IMR-90 (cell line): ENCODE measurements around the gene ZSCAN25. TPM values are rescaled to one million over a fixed set of nuclear protein-coding genes. Genes with fewer than 3 reads are reported as not detected.

Experiments used
- ATAC-seq: fragments of 200-7000 bp; cut with Tn5 transposase; 2 replicates; pipeline ENCODE4 v1.9.1; 2020; ENCODE audit warnings: low read depth, mild to moderate bottlenecking, moderate library complexity
- BruUV-seq: library from RNA; stranded (reverse); fragments of 400-500 nt; replicated peaks from 2 replicates; lab custom pipeline; 2021; lab: Mats Ljungman, UMichigan
- CTCF ChIA-PET: fragments of 300-600 bp; formaldehyde crosslinking; extraction: SDS; loops from one replicate; lab custom pipeline; 2021; ENCODE audit warnings: antibody characterized with exemption; lab: Yijun Ruan, JAX
- POLR2A ChIA-PET: fragments of 300-600 bp; sonication (Branson Sonifier 250); formaldehyde crosslinking; loops from one replicate; lab custom pipeline; 2022; ENCODE audit warnings: antibody characterized with exemption; ENCODE audit not compliant: unreplicated experiment; lab: Charles Lee
- DNase-seq: peaks from one replicate; pipeline ENCODE4 v3.0.0; 2013
- H2AFZ ChIP-seq: replicated peaks from 2 replicates; pipeline ENCODE3; 2013; ENCODE audit warnings: low read length, mild to moderate bottlenecking; ENCODE audit not compliant: poor library complexity
- H2AK5ac ChIP-seq: 2 replicates; pipeline ENCODE4 v1.6.1; 2013; ENCODE audit warnings: low read depth, low read length, inconsistent platforms
- H2AK9ac ChIP-seq: replicated peaks from 2 replicates; pipeline ENCODE3; 2013; ENCODE audit warnings: mild to moderate bottlenecking, low read depth, low read length, moderate library complexity; ENCODE audit not compliant: poor library complexity
- H2BK120ac ChIP-seq: 2 replicates; pipeline ENCODE4 v1.6.1; 2013; ENCODE audit warnings: low read depth, low read length, inconsistent platforms
- H2BK15ac ChIP-seq: 3 replicates; pipeline ENCODE4 v1.6.1; 2013; ENCODE audit warnings: low read depth, low read length, inconsistent platforms
- H2BK20ac ChIP-seq: 2 replicates; pipeline ENCODE4 v1.6.1; 2013; ENCODE audit warnings: low read depth, mild to moderate bottlenecking, inconsistent platforms, low read length, moderate library complexity
- H2BK5ac ChIP-seq: 2 replicates; pipeline ENCODE4 v1.6.1; 2013; ENCODE audit warnings: mild to moderate bottlenecking, low read depth, low read length, inconsistent platforms; ENCODE audit not compliant: poor library complexity, severe bottlenecking
- H3K14ac ChIP-seq: replicated peaks from 2 replicates; pipeline ENCODE4 v1.6.1; 2013; ENCODE audit warnings: low read depth, low read length, inconsistent platforms
- H3K18ac ChIP-seq: 2 replicates; pipeline ENCODE4 v1.6.1; 2013; ENCODE audit warnings: low read depth, low read length, control low read depth
- H3K23ac ChIP-seq: 2 replicates; pipeline ENCODE4 v1.6.1; 2013; ENCODE audit warnings: low read depth, low read length, inconsistent platforms
- H3K27ac ChIP-seq: 2 replicates; pipeline ENCODE4 v1.5.1; 2013; ENCODE audit warnings: mild to moderate bottlenecking, control low read depth, low read length; ENCODE audit not compliant: insufficient read depth
- H3K27me3 ChIP-seq: 2 replicates; pipeline ENCODE4 v1.6.1; 2013; ENCODE audit warnings: low read length; ENCODE audit not compliant: control insufficient read depth, insufficient read depth
- H3K36me3 ChIP-seq: 2 replicates; pipeline ENCODE4 v1.6.1; 2013; ENCODE audit warnings: low read length, mixed read lengths; ENCODE audit not compliant: control insufficient read depth, insufficient read depth
- H3K4ac ChIP-seq: 2 replicates; pipeline ENCODE4 v1.6.1; 2013; ENCODE audit warnings: low read depth, low read length, inconsistent platforms
- H3K4me1 ChIP-seq: 2 replicates; pipeline ENCODE4 v1.6.1; 2013; ENCODE audit warnings: low read length, mixed read lengths; ENCODE audit not compliant: control insufficient read depth, insufficient read depth
- H3K4me2 ChIP-seq: 2 replicates; pipeline ENCODE4 v1.6.1; 2013; ENCODE audit warnings: low read depth, mild to moderate bottlenecking, control low read depth, low read length, moderate library complexity
- H3K4me3 ChIP-seq: 2 replicates; pipeline ENCODE4 v1.5.1; 2013; ENCODE audit warnings: low read depth, mild to moderate bottlenecking, control low read depth, low read length, moderate library complexity; ENCODE audit not compliant: insufficient read depth
- H3K56ac ChIP-seq: 2 replicates; pipeline ENCODE4 v1.6.1; 2013; ENCODE audit warnings: low read length, inconsistent platforms; ENCODE audit not compliant: insufficient read depth; ENCODE audit errors: extremely low read depth
- H3K79me1 ChIP-seq, 2 experiments: 2 replicates each; pipeline ENCODE4 v1.6.1; 2013; ENCODE audit warnings: low read length in 2 of 2, inconsistent platforms in 1 of 2, low read depth in 1 of 2
- H3K9ac ChIP-seq: 2 replicates; pipeline ENCODE4 v1.6.1; 2013; ENCODE audit warnings: low read depth, low read length, control low read depth
- H3K9me1 ChIP-seq: 2 replicates; pipeline ENCODE4 v1.6.1; 2013; ENCODE audit warnings: low read length, inconsistent platforms; ENCODE audit not compliant: insufficient read depth
- H3K9me3 ChIP-seq: 2 replicates; pipeline ENCODE4 v1.6.1; 2013; ENCODE audit warnings: low read length; ENCODE audit not compliant: control insufficient read depth, insufficient read depth
- H4K20me1 ChIP-seq: 2 replicates; pipeline ENCODE4 v1.6.1; 2013; ENCODE audit warnings: low read length, inconsistent platforms; ENCODE audit not compliant: insufficient read depth
- H4K5ac ChIP-seq: 2 replicates; pipeline ENCODE4 v1.6.1; 2013; ENCODE audit warnings: mild to moderate bottlenecking, low read depth, low read length, control low read depth
- H4K8ac ChIP-seq, 2 experiments: 2 replicates each; pipeline ENCODE4 v1.6.1; 2013; ENCODE audit warnings: low read depth in 2 of 2, low read length in 2 of 2, control low read depth in 1 of 2, inconsistent platforms in 1 of 2
- H4K91ac ChIP-seq: 2 replicates; pipeline ENCODE4 v1.6.1; 2013; ENCODE audit warnings: low read depth, low read length, inconsistent platforms; ENCODE audit not compliant: insufficient read depth
- CEBPB ChIP-seq: IDR thresholded peaks from 2 replicates; pipeline ENCODE4 v1.6.1; 2012; ENCODE audit warnings: low read depth, low read length, improper control_type of control experiment
- CHD1 ChIP-seq: IDR thresholded peaks from 2 replicates; pipeline ENCODE4 v1.6.1; 2012; ENCODE audit warnings: low read depth, low read length, improper control_type of control experiment
- FOS ChIP-seq: fragments of 150-350 bp; IDR thresholded peaks from 2 replicates; pipeline ENCODE4 v1.6.1; 2016; ENCODE audit warnings: low read depth, low read length
- MAFK ChIP-seq: IDR thresholded peaks from 2 replicates; pipeline ENCODE4 v1.6.1; 2012; ENCODE audit warnings: low read depth, low read length, improper control_type of control experiment
- MXI1 ChIP-seq: IDR thresholded peaks from 2 replicates; pipeline ENCODE4 v1.6.1; 2012; ENCODE audit warnings: low read depth, mild to moderate bottlenecking, low read length, moderate library complexity, borderline replicate concordance
- NFE2L2 ChIP-seq: fragments of 150-350 bp; IDR thresholded peaks from 2 replicates; pipeline ENCODE4 v1.6.1; 2016; ENCODE audit warnings: low read depth, mild to moderate bottlenecking, low read length
- POLR2A ChIP-seq: IDR thresholded peaks from 2 replicates; pipeline ENCODE4 v1.6.1; 2012; ENCODE audit warnings: mild to moderate bottlenecking, low read depth, low read length
- RAD21 ChIP-seq: IDR thresholded peaks from 2 replicates; pipeline ENCODE4 v1.6.1; 2012; ENCODE audit warnings: low read length, improper control_type of control experiment
- WGBS, 2 experiments: methylation state at CpG; one replicate each; pipeline versions ENCODE4 v1.1.5 to v1.1.7; 2013; ENCODE audit warnings: missing lambda C conversion rate in 2 of 2; ENCODE audit not compliant: insufficient read length in 1 of 2; ENCODE audit errors: extremely low coverage in 2 of 2; 5-methylcytosine and 5-hydroxymethylcytosine counted together
- dilution Hi-C: fragments of 300-500 bp; cut with HindIII; formaldehyde crosslinking; loops from one replicate; pipeline ENCODE4 v1.14.3; 2018; ENCODE audit warnings: low sequenced_read_pairs; ENCODE audit not compliant: unreplicated experiment
- in situ Hi-C: fragments of 300-500 bp; cut with MboI; formaldehyde crosslinking; loops from 3 replicates; pipeline ENCODE4 v1.14.3; 2019; ENCODE audit warnings: low sequenced_read_pairs, inconsistent platforms, mixed read lengths
- intact Hi-C: fragments of 100-400 bp; cut with micrococcal nuclease; formaldehyde crosslinking; loops from 2 replicates; pipeline ENCODE4 v1.10.0; 2022
- polyA plus RNA-seq, 3 experiments: library from polyadenylated mRNA; depleted of rRNA; stranded (reverse); fragments of >200 nt; gene quantifications; 2 replicates each; pipeline ENCODE4 v1.2.3, GENCODE V29; 2012; ENCODE audit warnings: low replicate concordance in 1 of 3
- total RNA-seq: library from RNA; depleted of rRNA; stranded (reverse); fragments of >200 nt; gene quantifications from 2 replicates; pipeline ENCODE4 v1.2.3, GENCODE V29; 2012
- TF ChIP-seq, protein P1 (sequence below): fragments of 150-350 bp; IDR thresholded peaks from 2 replicates; pipeline ENCODE4 v1.6.1; 2016; ENCODE audit warnings: low read depth, mild to moderate bottlenecking, low read length, moderate library complexity, borderline replicate concordance
- TF ChIP-seq, protein P2 (sequence below): conservative IDR thresholded peaks from 2 replicates; pipeline ENCODE4 v1.5.1; 2012; ENCODE audit warnings: mild to moderate bottlenecking, low read depth, low read length, improper control_type of control experiment

Gene ZSCAN25
- total and polyA plus RNA-seq, 2 of the 4 experiments (the other 2 are of a cell fraction), result 6.2 to 9.0 TPM

DNA sequence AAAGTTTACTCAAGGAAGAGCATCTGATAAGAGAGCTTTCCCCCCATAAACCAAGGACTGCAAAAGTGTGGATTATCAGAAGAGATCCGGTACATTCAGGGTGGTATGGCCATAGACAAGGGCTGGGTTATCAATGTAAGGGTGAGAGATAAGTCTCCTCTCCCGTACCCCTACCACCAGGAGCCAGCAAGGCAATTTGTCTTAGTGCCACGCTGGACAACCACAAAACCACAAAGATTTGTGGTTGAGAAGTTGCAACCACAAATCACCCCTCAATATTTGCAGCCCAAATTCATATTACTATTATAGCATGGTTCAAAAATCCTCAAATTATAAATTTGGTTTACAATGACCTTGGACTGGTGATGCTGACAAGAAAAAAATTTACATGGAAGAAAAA lies 2.3 kb upstream of the ZSCAN25 start:
- no peak overlapping the region for H2AFZ ChIP-seq
- dilution Hi-C loops, result no loop called here
- H3K23ac ChIP-seq, result no peak overlapping the region
- H3K27ac ChIP-seq, result no peak overlapping the region
- intact Hi-C loops, result no loop called here
- in situ Hi-C loops, result no loop called here
- no peak overlapping the region for H4K91ac ChIP-seq
- BruUV-seq, result no TSS peak
- H2BK15ac ChIP-seq, result no peak overlapping the region
- no peak overlapping the region for H3K4me3 ChIP-seq
- ATAC-seq (no peak), DNase-seq (no peak)
- H3K27me3 ChIP-seq, result no peaks in the 10 kb centered on the region; the same call in 1 of the 2 replicates
- no peaks in the 10 kb centered on the region for H4K20me1 ChIP-seq
- H3K9me1 ChIP-seq, result peaks cover 3% of the 10 kb centered on the region; the same call in 1 of the 2 replicates
- H3K9ac ChIP-seq, result no peak overlapping the region
- POLR2A ChIA-PET, result no interaction called here
- H4K8ac ChIP-seq, result no peak overlapping the region
- H3K14ac ChIP-seq, result no peak overlapping the region
- H3K36me3 ChIP-seq, result peaks cover 4% of the 10 kb centered on the region; the same call in 1 of the 2 replicates
- H2AK9ac ChIP-seq, result no peak overlapping the region
- H3K4me2 ChIP-seq, result no peak overlapping the region
- no CpG with 5 or more reads among the region's 3 CpGs for WGBS, 2 experiments
- H2BK120ac ChIP-seq, result no peak overlapping the region
- TF ChIP-seq RAD21, result no peak
- no peak for TF ChIP-seq NFE2L2
- no peak for TF ChIP-seq MAFK
- TF ChIP-seq, protein P1, sequence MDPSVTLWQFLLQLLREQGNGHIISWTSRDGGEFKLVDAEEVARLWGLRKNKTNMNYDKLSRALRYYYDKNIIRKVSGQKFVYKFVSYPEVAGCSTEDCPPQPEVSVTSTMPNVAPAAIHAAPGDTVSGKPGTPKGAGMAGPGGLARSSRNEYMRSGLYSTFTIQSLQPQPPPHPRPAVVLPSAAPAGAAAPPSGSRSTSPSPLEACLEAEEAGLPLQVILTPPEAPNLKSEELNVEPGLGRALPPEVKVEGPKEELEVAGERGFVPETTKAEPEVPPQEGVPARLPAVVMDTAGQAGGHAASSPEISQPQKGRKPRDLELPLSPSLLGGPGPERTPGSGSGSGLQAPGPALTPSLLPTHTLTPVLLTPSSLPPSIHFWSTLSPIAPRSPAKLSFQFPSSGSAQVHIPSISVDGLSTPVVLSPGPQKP, result no peak
- no peak for TF ChIP-seq MXI1
- no peak for TF ChIP-seq POLR2A
- no peak for TF ChIP-seq CEBPB
- no peak for TF ChIP-seq FOS
- no peak for TF ChIP-seq CHD1
- TF ChIP-seq, protein P2, sequence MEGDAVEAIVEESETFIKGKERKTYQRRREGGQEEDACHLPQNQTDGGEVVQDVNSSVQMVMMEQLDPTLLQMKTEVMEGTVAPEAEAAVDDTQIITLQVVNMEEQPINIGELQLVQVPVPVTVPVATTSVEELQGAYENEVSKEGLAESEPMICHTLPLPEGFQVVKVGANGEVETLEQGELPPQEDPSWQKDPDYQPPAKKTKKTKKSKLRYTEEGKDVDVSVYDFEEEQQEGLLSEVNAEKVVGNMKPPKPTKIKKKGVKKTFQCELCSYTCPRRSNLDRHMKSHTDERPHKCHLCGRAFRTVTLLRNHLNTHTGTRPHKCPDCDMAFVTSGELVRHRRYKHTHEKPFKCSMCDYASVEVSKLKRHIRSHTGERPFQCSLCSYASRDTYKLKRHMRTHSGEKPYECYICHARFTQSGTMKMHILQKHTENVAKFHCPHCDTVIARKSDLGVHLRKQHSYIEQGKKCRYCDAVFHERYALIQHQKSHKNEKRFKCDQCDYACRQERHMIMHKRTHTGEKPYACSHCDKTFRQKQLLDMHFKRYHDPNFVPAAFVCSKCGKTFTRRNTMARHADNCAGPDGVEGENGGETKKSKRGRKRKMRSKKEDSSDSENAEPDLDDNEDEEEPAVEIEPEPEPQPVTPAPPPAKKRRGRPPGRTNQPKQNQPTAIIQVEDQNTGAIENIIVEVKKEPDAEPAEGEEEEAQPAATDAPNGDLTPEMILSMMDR, result no peak
- no peaks in the 10 kb centered on the region for H3K9me3 ChIP-seq
- H3K56ac ChIP-seq, result no peak overlapping the region
- no peak overlapping the region for H2BK5ac ChIP-seq
- H4K5ac ChIP-seq, result no peak overlapping the region
- no peaks in the 10 kb centered on the region for H3K4me1 ChIP-seq
- CTCF ChIA-PET, result no interaction called here
- H2BK20ac ChIP-seq, result no peak overlapping the region
- no peak overlapping the region for H3K4ac ChIP-seq
- peaks cover 11 to 17% of the 10 kb centered on the region in 2 experiments; a peak in 3 of 4 replicates for H3K79me1 ChIP-seq
- no peak overlapping the region for H2AK5ac ChIP-seq
- H3K18ac ChIP-seq, result no peak overlapping the region
